IPS-15b (cell line): ENCODE results near the gene CIT.
"Not testable (repeated sequence)": the region's sequence is repeated elsewhere in the genome, so short reads cannot be mapped to it uniquely, and the experiment has no call there.

ENCODE experiments used
- H3K27me3 ChIP-seq: one replicate; pipeline ENCODE4 v1.6.1; 2013; ENCODE audit warnings: low read length; ENCODE audit not compliant: control insufficient read depth, insufficient read depth
- H3K36me3 ChIP-seq: one replicate; pipeline ENCODE4 v1.6.1; 2013; ENCODE audit warnings: low read length; ENCODE audit not compliant: control insufficient read depth, insufficient read depth
- H3K4me1 ChIP-seq: one replicate; pipeline ENCODE4 v1.6.1; 2013; ENCODE audit warnings: mild to moderate bottlenecking, low read length; ENCODE audit not compliant: control insufficient read depth, insufficient read depth
- H3K4me3 ChIP-seq: one replicate; pipeline ENCODE4 v1.5.1; 2013; ENCODE audit warnings: low read depth, low read length
- H3K9ac ChIP-seq: one replicate; pipeline ENCODE4 v1.6.1; 2013; ENCODE audit warnings: low read depth, mild to moderate bottlenecking, low read length
- H3K9me3 ChIP-seq: one replicate; pipeline ENCODE4 v1.6.1; 2013; ENCODE audit warnings: mild to moderate bottlenecking, low read length; ENCODE audit not compliant: control insufficient read depth, insufficient read depth

CIT gene

GRCh38 chr12:119668324-119668841, 208.7 kb downstream of the CIT start:
- Histone ChIP-seq H3K36me3 (peaks cover 15% of the 10 kb centered on the region), H3K4me3 (peak overlapping the region; percentile 98), H3K27me3 (no peaks in the 10 kb centered on the region)

GRCh38 chr12:119667577-119668323, 209.4 kb downstream of the CIT start, which contains the start of gene PRKAB1:
TSS of gene PRKAB1 (plus strand) at chr12:119668133. CDS start at chr12:119668245, 112 bp downstream.
- H3K36me3 ChIP-seq: peaks cover 10% of the 10 kb centered on the region
- peak within 1 kb of the TSS; percentile 98 for H3K9ac ChIP-seq
- no peaks in the 10 kb centered on the region for H3K4me1 ChIP-seq
- H3K4me3 ChIP-seq: peak within 1 kb of the TSS; percentile 98
- H3K27me3 ChIP-seq: no peaks in the 10 kb centered on the region
- H3K9me3 ChIP-seq: no peaks in the 10 kb centered on the region

More at GRCh38 chr12:119668324-119668841, 208.7 kb downstream of the CIT start:
- H3K9me3 ChIP-seq: no peaks in the 10 kb centered on the region
- H3K9ac ChIP-seq: peak overlapping the region; percentile 98
- no peaks in the 10 kb centered on the region for H3K4me1 ChIP-seq

- peak overlapping the region; percentile 98 for H3K4me3 ChIP-seq
- H3K4me1 ChIP-seq: no peaks in the 10 kb centered on the region
- peaks cover 6% of the 10 kb centered on the region for H3K36me3 ChIP-seq
- no peaks in the 10 kb centered on the region for H3K27me3 ChIP-seq
- no peaks in the 10 kb centered on the region for H3K9me3 ChIP-seq
- peak overlapping the region; percentile 3 for H3K9ac ChIP-seq
These were observed 210.1 kb downstream of the CIT start for GRCh38 chr12:119666900-119667576.

GRCh38 chr12:119666226-119666795, 210.8 kb downstream of the CIT start:
- H3K36me3 ChIP-seq: peaks cover 6% of the 10 kb centered on the region
- H3K27me3 ChIP-seq: no peaks in the 10 kb centered on the region
- no peak overlapping the region for H3K4me3 ChIP-seq
- H3K9ac ChIP-seq: no peak overlapping the region
- no peaks in the 10 kb centered on the region for H3K9me3 ChIP-seq
- H3K4me1 ChIP-seq: no peaks in the 10 kb centered on the region

DNA sequence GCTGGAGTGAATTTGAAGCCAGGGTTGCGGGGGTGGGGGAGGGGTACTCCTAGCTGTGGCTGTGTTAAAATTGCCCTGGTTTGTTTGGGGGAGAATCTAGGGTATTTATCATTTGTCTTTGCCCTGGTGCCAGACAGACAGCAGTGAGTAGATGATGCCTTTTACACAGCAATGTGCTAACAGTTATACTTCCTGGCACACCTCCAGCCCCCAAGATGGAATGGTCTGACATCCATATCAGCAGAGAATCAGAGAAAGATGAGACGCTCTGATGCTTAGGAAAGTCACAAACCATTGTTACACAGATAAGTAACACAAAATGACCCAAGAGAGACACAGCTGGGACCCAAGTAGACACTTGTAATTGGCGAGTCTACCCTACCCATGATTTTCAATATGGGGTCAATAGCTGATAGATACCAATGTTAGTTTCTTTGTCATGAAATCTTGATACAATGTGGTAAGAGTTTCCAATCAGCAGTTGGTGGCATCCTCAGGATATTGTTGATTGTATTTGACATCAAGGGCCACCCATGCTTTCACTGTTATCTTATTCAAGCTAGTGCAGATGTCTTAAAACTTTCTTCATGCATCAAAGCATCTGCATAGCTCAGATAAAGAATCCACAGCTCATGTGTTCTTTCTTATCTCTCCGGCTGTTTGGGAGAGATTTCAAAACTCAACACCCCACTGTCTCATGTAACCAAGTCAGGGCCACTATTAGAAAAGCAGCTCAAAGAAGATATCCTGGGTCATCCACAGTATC, 211.8 kb downstream of the CIT start:
- Histone ChIP-seq H3K4me3 (no peak overlapping the region), H3K27me3 (no peaks in the 10 kb centered on the region), H3K36me3 (peaks cover 6% of the 10 kb centered on the region), H3K9ac (no peak overlapping the region), H3K9me3 (no peaks in the 10 kb centered on the region), H3K4me1 (no peaks in the 10 kb centered on the region)

GRCh38 chr12:119664642-119665041, 212.5 kb downstream of the CIT start:
- Histone ChIP-seq H3K27me3 (no peaks in the 10 kb centered on the region), H3K4me3 (no peak overlapping the region), H3K36me3 (no peaks in the 10 kb centered on the region), H3K9me3 (no peaks in the 10 kb centered on the region), H3K4me1 (no peaks in the 10 kb centered on the region), H3K9ac (no peak overlapping the region)

- Histone ChIP-seq H3K36me3 (no peaks in the 10 kb centered on the region), H3K4me3 (no peak overlapping the region), H3K9ac (no peak overlapping the region), H3K9me3 (no peaks in the 10 kb centered on the region), H3K4me1 (no peaks in the 10 kb centered on the region), H3K27me3 (no peaks in the 10 kb centered on the region)
These were observed 215.2 kb downstream of the CIT start for GRCh38 chr12:119661882-119662281.

DNA sequence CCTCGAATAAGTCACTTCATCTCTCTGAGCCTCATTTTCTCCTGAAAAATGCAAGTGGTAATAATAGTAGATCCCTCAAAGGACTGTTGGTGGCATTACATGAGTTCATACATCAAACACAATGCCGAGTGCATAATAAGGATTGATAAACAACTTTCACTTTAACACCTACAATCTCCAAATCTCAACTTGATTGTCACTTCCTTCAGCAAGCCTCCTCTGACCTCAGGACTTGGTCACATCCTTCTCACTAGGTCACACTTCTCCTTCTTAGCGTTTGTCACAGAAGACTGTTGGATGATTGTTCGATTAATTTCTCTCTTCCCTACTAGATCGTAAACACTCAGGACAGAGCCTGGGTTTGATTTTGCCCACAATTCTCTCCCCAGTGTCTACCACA, 217.0 kb downstream of the CIT start:
- no peaks in the 10 kb centered on the region for H3K27me3 ChIP-seq

DNA sequence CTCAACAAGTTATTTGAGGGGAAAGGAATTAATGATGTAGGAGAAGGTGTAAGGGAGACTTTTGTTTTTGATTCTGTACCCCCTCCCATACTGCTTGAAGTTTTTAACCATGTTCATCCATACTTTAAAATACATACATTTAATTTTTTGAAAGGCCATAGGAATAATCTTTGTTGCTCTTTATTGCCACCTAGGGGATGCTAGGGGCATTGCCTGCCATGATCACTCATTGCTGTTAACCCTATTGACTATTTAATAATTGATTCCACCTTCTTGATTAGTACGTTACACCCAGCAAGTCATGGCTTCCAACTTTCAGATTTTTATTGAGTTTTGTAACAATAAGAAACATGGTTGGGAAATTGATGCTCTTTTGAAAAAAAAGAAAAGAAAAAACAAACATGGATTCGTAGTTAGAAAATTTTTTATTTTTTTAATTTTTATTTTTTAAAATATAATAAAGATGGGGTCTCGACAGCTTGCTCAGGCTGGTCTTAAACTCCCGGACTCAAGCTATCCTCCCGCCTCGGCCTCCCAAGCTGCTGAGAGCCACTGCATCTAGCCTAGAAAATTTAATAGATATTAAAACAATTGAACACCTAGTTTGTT, 217.7 kb downstream of the CIT start:
- Histone ChIP-seq H3K27me3 (no peaks in the 10 kb centered on the region), H3K36me3 (no peaks in the 10 kb centered on the region), H3K4me1 (no peaks in the 10 kb centered on the region), H3K4me3 (no peak overlapping the region), H3K9ac (no peak overlapping the region), H3K9me3 (no peaks in the 10 kb centered on the region)

More for the DNA sequence above, 217.0 kb downstream of the CIT start:
- Histone ChIP-seq H3K4me3 (no peak overlapping the region), H3K9me3 (no peaks in the 10 kb centered on the region), H3K36me3 (no peaks in the 10 kb centered on the region), H3K4me1 (no peaks in the 10 kb centered on the region), H3K9ac (no peak overlapping the region)

DNA sequence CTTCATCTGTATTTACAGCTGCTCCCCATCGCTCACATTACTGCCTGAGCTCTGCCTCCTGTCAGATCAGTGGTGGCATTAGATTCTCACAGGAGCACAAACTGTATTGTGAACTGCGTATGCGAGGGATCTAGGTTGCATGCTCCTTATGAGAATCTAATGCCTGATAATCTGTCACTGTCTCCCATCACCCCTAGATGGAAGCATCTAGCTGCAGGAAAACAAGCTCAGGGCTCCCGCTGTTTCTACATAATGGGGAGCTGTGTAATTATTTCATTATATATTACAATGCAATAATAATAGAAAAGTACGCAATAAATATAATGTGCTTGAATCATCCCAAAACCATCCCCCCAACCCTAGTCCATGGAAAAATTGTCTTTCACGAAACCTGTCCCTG, 219.0 kb downstream of the CIT start:
- not testable (repeated sequence) for H3K4me1 ChIP-seq

GRCh38 chr12:119657001-119657400, 220.1 kb downstream of the CIT start:
- not testable (repeated sequence) for H3K9me3 ChIP-seq, H3K4me1 ChIP-seq, H3K27me3 ChIP-seq, H3K36me3 ChIP-seq, H3K9ac ChIP-seq, H3K4me3 ChIP-seq

More for the DNA sequence above, 219.0 kb downstream of the CIT start:
- H3K4me3 ChIP-seq, H3K27me3 ChIP-seq, H3K36me3 ChIP-seq, H3K9ac ChIP-seq, H3K9me3 ChIP-seq: not testable (repeated sequence)
